HEK293 (cell line): ENCODE measurements around the gene PGAM4.

Experiments used
- KLF8 ChIP-seq: fragments of 450-650 bp; formaldehyde crosslinking; IDR thresholded peaks from 2 replicates; pipeline ENCODE4 v1.5.1; 2016; ENCODE audit warnings: missing biosample characterization, missing genetic modification characterization
- REPIN1 ChIP-seq: fragments of 450-650 bp; formaldehyde crosslinking; IDR thresholded peaks from 2 replicates; pipeline ENCODE4 v1.5.1; 2017; ENCODE audit warnings: missing biosample characterization, missing genetic modification characterization, low read depth
- TCF7L2 ChIP-seq: IDR thresholded peaks from 2 replicates; pipeline ENCODE4 v1.6.1; 2011; ENCODE audit warnings: low read depth, mild to moderate bottlenecking, inconsistent platforms, low read length, moderate library complexity, borderline replicate concordance
- TRIM28 ChIP-seq: IDR thresholded peaks from 2 replicates; pipeline ENCODE4 v1.6.1; 2011; ENCODE audit warnings: low read length, control low read depth, borderline replicate concordance
- YY1 ChIP-seq: fragments of 450-650 bp; formaldehyde crosslinking; IDR thresholded peaks from 2 replicates; pipeline ENCODE4 v1.5.1; 2018; ENCODE audit warnings: missing biosample characterization, missing genetic modification characterization
- ZBTB17 ChIP-seq: fragments of 450-650 bp; formaldehyde crosslinking; IDR thresholded peaks from 2 replicates; pipeline ENCODE4 v1.5.1; 2016; ENCODE audit warnings: missing biosample characterization, missing genetic modification characterization
- ZNF2 ChIP-seq: fragments of 450-650 bp; formaldehyde crosslinking; IDR thresholded peaks from 2 replicates; pipeline ENCODE4 v1.5.1; 2016; ENCODE audit warnings: missing biosample characterization, missing genetic modification characterization
- ZNF391 ChIP-seq: fragments of 450-650 bp; formaldehyde crosslinking; IDR thresholded peaks from 2 replicates; pipeline ENCODE4 v1.5.1; 2016; ENCODE audit warnings: low read depth, missing biosample characterization, missing genetic modification characterization, borderline replicate concordance
- ZNF394 ChIP-seq: fragments of 450-650 bp; formaldehyde crosslinking; IDR thresholded peaks from 2 replicates; pipeline ENCODE4 v1.5.1; 2016; ENCODE audit warnings: missing biosample characterization, missing genetic modification characterization, mild to moderate bottlenecking, moderate library complexity, borderline replicate concordance
- ZNF521 ChIP-seq: fragments of 450-650 bp; formaldehyde crosslinking; IDR thresholded peaks from 2 replicates; pipeline ENCODE4 v1.5.1; 2017; ENCODE audit warnings: missing biosample characterization, mild to moderate bottlenecking, missing genetic modification characterization
- ZNF837 ChIP-seq: fragments of 450-650 bp; formaldehyde crosslinking; IDR thresholded peaks from 2 replicates; pipeline ENCODE4 v1.5.1; 2016; ENCODE audit warnings: missing biosample characterization, missing genetic modification characterization
- ZSCAN5A ChIP-seq: fragments of 450-650 bp; formaldehyde crosslinking; IDR thresholded peaks from 2 replicates; pipeline ENCODE4 v1.5.1; 2016; ENCODE audit warnings: missing biosample characterization, missing genetic modification characterization
- TF ChIP-seq, protein P1 (sequence below): fragments of 450-650 bp; formaldehyde crosslinking; IDR thresholded peaks from 2 replicates; pipeline ENCODE4 v1.5.1; 2016; ENCODE audit warnings: missing biosample characterization, missing genetic modification characterization
- TF ChIP-seq, protein P2 (sequence below): fragments of 450-650 bp; formaldehyde crosslinking; IDR thresholded peaks from 2 replicates; pipeline ENCODE4 v1.5.1; 2016; ENCODE audit warnings: missing biosample characterization, missing genetic modification characterization

GRCh38 chrX:78011846-78012245 is 42.4 kb upstream of the PGAM4 start:
- TF ChIP-seq ZNF2 (tag by site-specific recombination) = no peak
- TF ChIP-seq, protein P1, sequence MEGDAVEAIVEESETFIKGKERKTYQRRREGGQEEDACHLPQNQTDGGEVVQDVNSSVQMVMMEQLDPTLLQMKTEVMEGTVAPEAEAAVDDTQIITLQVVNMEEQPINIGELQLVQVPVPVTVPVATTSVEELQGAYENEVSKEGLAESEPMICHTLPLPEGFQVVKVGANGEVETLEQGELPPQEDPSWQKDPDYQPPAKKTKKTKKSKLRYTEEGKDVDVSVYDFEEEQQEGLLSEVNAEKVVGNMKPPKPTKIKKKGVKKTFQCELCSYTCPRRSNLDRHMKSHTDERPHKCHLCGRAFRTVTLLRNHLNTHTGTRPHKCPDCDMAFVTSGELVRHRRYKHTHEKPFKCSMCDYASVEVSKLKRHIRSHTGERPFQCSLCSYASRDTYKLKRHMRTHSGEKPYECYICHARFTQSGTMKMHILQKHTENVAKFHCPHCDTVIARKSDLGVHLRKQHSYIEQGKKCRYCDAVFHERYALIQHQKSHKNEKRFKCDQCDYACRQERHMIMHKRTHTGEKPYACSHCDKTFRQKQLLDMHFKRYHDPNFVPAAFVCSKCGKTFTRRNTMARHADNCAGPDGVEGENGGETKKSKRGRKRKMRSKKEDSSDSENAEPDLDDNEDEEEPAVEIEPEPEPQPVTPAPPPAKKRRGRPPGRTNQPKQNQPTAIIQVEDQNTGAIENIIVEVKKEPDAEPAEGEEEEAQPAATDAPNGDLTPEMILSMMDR = no peak
- no peak for TF ChIP-seq KLF8 (tag by site-specific recombination)
- TF ChIP-seq TRIM28 = no peak
- TF ChIP-seq REPIN1 (tag by site-specific recombination) = no peak
- no peak for TF ChIP-seq ZNF521 (tag by site-specific recombination)
- TF ChIP-seq, protein P2, sequence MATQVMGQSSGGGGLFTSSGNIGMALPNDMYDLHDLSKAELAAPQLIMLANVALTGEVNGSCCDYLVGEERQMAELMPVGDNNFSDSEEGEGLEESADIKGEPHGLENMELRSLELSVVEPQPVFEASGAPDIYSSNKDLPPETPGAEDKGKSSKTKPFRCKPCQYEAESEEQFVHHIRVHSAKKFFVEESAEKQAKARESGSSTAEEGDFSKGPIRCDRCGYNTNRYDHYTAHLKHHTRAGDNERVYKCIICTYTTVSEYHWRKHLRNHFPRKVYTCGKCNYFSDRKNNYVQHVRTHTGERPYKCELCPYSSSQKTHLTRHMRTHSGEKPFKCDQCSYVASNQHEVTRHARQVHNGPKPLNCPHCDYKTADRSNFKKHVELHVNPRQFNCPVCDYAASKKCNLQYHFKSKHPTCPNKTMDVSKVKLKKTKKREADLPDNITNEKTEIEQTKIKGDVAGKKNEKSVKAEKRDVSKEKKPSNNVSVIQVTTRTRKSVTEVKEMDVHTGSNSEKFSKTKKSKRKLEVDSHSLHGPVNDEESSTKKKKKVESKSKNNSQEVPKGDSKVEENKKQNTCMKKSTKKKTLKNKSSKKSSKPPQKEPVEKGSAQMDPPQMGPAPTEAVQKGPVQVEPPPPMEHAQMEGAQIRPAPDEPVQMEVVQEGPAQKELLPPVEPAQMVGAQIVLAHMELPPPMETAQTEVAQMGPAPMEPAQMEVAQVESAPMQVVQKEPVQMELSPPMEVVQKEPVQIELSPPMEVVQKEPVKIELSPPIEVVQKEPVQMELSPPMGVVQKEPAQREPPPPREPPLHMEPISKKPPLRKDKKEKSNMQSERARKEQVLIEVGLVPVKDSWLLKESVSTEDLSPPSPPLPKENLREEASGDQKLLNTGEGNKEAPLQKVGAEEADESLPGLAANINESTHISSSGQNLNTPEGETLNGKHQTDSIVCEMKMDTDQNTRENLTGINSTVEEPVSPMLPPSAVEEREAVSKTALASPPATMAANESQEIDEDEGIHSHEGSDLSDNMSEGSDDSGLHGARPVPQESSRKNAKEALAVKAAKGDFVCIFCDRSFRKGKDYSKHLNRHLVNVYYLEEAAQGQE (tag by site-specific recombination) = no peak
- TF ChIP-seq ZNF391 (tag by site-specific recombination) = no peak
- no peak for TF ChIP-seq TCF7L2
- TF ChIP-seq ZBTB17 (tag by site-specific recombination) = no peak
- TF ChIP-seq ZSCAN5A (tag by site-specific recombination) = no peak
- TF ChIP-seq ZNF394 (tag by site-specific recombination) = no peak
- no peak for TF ChIP-seq YY1 (tag by site-specific recombination)
- no peak for TF ChIP-seq ZNF837 (tag by site-specific recombination)
